Measurements from ENCODE around the gene CRELD1. TPM values are rescaled to one million over a fixed set of nuclear protein-coding genes. Genes with fewer than 3 reads are reported as not detected.
A peak's percentile ranks its signal among the peaks of the same experiment; 100 is the strongest.

The CRELD1 gene
- total RNA-seq, 1 donor: 22.1 TPM

DNA sequence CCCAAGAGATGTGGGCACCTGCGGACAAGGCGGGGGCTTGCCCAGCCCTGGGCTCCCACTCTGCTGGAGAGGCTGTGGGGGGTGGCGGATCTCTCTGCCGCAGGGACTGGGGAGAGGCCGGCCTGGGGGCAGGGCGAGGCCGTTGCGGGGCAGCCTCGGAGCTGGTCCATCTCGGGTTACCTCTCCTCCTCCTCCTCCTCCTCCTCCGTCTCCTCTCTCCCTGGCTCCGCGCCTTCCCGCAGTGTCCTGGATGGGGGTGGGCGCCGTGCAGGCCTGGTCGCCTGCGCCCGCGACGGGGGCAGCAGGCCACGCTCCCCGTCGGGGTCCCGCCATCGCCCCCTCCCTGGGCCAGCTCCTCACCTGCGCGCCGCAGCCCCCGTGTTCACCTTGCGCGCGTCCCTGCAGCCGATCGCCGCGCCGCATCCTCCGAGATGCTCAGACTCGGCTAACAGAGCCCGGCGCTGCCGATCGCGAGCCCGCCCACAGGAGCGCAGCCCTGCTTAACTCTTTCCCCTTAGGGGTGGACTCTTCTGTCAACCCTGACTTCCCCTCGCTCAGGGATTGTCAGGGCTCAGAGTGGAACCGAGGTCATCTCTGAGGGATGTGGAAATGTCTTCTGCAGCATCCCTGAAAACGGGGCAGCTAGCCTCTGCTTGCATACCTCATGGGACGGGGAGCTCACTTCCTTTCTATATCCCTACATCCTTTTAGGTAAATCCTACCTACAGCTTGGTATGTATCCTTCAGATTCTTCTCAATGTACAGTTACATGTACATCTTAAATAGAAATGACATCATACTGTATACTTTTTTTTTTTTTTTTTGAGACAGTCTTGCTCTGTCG, 18.6 kb downstream of the CRELD1 start, which contains the start of gene PRRT3:
Gene PRRT3 (minus strand): TSS at position 447 of the 844 bp plus-strand sequence. CDS start 2,293 bp downstream, outside the sequence.
- peak in 2 of 3 donors; percentile 51 to 65 for DNase-seq (ENCODE audit: low read depth in 2 of 3, low spot score in 2 of 3)

DNA sequence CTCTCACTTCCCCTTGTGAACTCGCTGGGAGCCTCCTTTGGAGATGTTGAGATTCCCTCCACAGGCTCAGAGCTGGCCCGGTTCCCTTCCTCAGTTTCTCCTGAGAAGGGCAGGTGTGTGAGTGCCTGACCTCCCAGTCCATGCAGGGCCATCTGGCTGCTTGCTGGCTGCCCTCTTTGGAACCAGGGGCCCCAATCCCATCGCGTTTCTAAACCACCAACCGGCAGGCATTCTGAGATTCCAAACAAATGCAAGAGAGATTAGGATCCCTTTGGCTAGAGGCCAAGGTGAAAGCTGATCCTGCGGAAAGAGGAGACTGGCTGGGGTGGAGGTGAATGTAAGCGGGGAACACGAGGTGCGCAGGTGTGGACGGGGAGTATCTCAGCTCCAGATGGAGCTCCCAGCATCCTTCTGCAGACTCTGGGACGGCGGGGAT, 21.5 kb downstream of the CRELD1 start:
- no peak for DNase-seq (ENCODE audit: low read depth in 2 of 3, low spot score in 2 of 3)

DNA sequence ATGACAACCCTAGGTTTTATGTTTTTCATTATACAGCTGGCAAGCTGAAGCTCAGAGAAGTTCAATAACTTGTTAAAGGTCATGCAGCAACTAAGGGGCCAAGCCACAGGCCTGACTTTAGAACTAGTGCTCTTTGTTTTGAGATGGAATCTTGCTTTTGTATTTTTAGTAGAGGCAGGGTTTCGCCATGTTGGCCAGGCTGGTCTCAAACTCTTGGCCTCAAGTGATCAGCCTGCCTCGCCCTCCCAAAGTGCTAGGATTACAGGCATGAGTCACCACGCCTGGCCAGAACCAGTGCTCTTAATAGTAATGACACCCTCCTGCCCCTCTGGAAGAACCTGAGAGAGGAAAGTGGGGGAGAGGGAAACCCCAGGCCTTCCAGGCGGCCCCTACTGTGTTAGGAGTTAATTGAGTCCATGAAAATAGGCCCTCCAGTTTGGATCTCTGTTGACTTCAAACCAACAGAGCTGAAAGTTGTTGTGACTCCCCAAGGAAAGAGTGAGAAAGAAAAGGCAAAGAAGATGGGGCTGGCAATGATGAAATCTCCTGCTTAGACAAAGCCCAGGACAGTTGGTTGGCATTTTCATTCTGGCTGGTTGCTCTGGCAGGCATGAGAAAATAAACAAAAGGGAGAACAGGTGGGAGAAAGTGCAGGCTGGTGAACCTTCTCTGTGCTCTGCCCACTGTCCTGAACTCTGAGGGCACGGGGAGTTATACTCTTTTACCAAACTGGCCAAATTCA, 22.1 kb downstream of the CRELD1 start:
- no peak for DNase-seq (ENCODE audit: low read depth in 2 of 3, low spot score in 2 of 3)

DNA sequence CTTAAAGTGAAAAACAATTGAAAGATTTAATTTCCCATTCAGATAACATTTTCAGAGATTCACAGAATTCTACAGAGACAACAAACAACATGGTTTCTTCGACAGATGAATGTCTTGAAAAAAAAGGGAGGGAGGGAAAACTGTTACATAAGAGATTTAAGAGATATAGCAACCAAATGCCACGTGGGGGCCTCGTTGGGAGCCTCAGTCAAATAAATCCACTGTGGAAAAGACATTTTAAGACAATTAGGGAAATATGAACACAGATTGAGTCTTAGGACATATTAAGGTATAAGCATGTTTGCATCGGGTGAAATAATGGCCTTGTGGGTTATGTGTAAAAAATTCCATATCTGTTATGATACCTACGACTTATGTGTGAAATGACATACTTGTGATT, 23.6 kb downstream of the CRELD1 start:
- DNase-seq (ENCODE audit: low read depth in 2 of 3, low spot score in 2 of 3): no peak

DNA sequence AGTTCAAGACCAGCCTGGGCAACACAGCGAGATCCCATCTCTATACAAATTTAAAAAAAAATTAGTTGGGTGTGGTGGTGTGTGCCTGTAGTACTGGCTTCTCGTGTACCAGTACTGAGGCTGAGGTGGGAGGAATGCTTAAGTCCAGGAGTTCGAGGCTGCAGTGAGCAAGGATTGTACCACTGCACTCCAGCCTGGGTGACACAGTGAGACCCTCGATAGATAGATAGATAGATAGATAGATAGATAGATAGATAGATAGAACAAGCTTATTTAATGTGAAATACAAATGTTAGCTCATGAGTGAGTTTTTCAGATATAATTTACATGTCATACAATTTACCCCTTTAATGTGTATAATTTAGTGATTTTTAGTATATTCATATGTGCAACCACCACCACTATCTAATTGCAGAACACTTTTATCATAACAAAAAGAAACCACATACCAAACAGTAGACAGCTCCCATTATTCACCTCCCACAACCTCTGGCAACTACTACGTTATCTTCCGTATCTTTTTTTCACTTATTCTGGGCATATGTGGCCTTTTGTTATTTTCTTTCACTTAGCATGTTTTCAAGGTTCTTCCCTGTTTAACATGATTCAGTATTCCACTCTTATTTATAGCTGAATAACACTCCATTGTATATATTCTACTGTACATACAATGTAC, 31.7 kb downstream of the CRELD1 start:
- DNase-seq (ENCODE audit: low read depth in 2 of 3, low spot score in 2 of 3): no peak

DNA sequence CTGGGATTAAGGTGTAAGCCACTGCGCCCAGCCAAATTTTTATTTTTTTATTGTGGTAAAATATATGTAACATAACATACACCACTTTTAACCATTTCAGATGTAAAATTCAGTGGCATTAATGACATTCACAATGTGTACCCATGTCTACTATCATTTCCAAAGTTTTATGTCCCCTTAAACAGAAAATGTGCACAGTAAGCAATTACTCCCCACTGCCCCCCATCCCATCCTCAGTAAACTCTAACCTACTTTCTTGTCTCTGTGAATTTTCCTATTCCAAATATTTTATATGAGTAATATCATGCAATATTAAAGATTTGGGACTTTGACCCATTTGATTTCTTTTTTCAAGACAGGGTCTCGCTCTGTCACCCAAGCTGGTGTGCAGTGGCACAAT, 33.2 kb downstream of the CRELD1 start:
- DNase-seq (ENCODE audit: low read depth in 2 of 3, low spot score in 2 of 3): no peak

DNA sequence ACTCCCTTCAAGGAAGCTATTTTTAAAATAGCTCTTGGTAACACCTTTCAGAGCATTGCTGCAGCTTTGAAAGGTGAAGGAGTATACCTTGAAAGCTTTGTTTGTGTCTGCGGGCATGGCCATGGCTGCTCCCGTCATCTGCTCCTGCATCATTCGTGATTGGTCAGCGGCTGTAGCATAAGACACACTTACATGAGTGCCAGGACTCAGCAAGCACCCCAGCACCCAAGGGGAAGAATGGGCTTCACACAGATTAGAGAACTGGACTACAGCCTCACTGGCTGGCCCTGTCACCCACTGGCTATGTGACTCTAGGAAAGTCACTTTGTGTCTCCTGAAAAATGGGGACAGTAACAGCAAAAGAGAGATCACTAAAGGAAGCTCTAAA, 36.0 kb downstream of the CRELD1 start:
- DNase-seq (ENCODE audit: low read depth in 2 of 3, low spot score in 2 of 3): no peak

DNA sequence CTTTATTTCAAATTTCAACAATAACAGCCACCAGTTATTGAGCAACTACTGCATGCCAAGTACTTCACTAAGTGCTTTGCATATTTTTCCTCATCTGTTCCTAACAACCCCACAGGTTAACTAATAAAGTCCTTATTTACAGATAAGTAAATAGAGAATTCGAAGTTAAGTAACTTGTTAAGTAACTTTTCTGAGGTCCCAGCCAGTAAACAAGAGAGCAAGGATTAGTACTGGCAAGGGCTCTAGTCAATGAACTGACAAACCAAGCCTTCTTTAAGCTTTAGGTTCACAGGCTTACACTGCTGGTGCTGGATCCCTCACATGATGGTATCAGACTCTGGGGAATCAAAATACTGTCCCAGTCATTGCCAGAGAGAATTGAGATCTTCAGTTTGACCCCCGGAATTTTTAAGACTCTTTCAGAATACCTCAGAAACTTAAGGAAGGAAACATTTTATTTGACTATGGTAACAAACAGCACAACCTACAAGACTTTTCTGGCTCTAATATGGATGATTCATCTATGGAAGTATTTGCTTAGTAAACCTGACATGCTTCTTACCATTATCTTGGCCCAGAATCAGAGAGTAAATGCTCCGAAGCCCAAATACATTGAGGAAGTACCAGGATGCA, 36.5 kb downstream of the CRELD1 start:
- DNase-seq (ENCODE audit: low read depth in 2 of 3, low spot score in 2 of 3): no peak

DNA sequence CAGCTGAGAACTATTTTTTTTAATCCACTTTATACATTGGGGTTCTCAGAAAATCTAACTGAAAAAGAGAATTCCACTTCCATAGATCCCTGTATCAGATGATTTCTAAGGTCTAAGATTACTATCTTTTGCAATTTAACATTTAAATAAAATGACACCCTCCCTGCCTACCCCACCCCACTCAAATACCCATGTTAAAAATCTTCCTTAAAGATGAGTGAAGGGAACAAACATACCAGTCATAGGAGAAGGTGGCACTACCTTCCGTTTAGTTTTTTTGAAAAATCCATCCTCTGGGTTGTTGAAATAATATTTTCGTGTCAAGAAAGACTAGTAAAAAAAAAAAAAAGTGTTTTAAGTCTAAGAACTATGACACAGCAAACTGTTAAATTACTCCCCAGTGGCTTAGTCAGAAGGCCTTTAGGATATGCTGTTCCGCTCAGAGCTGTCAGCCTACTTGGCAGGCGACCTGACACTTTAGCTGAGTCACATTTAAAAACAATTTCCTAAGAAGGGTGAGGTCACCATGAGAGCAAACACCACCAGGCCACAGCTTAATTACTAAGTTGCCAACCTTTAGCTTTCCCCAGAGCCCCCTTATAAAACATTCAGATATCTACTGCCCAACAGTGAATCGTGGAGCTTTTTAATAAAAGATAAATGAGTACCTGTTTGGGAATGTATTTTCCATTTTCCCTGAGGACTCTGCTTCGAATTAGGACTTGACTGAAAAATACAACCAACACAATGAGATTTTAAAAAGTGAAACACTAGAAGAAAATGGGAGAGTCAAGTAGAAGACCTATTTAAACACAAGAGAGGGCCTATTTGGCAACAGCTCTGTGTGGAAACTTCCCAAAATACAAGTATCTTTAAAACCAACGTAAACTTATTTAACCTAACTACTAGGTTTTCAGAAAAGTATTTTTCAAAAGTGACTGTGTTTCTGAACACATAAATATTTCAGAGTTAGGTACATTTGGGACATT, 43.4 kb downstream of the CRELD1 start:
- DNase-seq (ENCODE audit: low read depth in 2 of 3, low spot score in 2 of 3): peak in 2 of 3 donors; percentile 93 to 96

DNA sequence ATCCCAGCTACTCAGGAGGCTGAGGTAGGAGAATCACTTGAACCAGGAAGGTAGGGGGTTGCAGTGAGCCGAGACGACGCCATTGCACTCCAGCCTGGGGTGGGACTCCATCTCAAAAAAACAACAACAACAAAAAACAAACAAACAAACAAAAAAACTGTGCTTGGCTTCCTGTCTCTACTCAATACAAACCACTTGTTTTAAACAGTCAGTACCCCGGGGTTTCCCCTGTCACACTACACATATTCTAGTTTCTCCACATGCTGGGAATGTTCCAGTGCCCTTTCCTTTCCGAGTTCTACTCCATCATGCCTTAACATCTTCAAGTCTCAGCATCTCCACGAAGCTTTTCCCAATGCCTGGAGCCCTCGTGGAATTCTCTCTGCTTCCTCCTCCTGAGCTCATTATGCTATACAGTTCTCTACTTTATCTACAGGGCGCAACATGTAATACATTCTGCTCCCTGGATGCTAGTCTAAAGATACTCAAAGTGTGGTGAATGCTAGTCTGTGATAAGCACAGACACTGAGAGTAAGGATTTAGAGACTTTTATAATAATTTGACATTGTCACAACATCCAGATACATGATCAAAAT, 45.2 kb downstream of the CRELD1 start:
- no peak for DNase-seq (ENCODE audit: low read depth in 2 of 3, low spot score in 2 of 3)

DNA sequence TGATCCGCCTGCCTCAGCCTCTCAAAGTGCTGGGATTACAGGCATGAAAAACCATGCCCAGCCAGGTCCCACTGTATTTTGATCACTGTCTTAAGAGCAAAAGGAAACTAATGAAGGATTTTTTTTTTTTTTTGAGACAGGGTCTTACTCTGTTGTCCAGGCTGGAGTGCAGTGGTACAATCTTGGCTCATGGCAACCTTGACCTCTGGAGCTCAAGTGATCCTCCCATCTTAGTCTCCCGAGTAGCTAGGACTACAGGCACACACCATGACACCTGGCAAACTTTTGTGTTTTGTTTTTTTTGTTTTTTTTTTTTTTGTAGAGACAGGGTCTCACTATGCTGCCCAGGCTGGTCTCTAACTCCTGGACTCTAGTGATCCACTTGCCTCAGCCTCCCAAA, 46.6 kb downstream of the CRELD1 start:
- no peak for DNase-seq (ENCODE audit: low read depth in 2 of 3, low spot score in 2 of 3)

DNA sequence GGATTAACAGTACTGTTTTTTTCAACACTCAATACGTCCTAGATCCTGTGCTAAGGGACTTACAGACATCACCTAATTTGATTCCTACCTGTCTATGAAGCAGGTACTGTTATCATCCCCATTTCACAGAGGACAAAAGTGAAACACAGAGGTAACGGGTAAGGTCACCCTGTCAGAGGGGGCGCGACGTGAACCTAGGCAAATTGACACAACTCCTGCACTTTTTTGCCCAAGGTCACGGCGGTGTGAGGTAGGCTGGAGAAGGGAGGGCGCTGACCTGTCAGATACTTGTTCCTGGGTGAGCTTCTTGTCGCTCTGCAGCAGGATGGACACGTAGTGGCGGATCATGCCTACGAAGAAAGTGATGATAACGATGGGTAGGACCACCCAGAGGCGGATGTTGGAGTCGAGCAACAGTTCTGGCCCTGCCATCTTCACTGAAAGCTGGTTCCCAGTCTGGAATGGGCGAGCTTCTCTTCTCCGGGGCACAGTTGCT, 52.6 kb downstream of the CRELD1 start:
- DNase-seq (ENCODE audit: low read depth in 2 of 3, low spot score in 2 of 3): no peak

DNA sequence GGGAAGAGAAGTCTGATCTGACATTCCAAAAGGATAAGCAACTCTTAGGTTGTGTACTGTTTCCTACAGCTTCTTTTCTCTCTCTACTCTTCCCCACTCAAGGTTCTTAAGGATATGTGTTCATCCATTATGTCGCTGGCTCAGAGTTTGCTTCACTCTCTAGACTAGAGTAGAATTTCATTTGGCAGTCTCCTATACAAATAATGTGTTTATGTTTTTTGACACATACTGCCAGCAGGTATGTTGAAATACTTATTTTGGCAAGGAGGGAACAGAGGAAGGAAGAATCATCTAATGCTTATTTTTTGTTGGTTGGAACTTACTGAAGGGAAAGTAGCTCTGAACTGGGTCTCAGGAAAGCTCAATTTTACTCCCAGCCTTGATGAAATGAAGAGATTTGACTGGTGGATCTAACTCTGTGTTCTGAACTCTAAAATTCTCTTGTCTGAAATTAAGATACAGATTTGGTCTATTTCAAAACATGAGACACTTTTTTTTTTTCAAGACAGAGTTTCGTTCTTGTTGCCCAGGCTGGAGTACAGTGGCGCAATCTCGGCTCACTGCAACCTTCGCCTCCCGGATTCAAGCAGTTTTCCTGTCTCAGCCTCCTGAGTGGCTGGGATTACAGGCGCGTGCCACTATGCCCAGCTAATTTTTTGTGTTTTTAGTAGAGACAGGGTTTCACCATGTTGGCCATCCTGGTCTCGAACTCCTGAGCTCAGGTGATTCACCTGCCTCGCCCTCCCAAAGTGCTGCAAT, 60.6 kb downstream of the CRELD1 start:
- no peak for DNase-seq (ENCODE audit: low read depth in 2 of 3, low spot score in 2 of 3)

Small RNA genes lying within 50 kb of the gene (small RNA-seq; reads per million reads assigned to genes)
- gene RNU6-882P: not detected

Other genes with a start within 250 kb of the CRELD1 start
- 0.81 TPM for gene CPNE9, start 230.0 kb upstream of the CRELD1 start, total RNA-seq
- gene BRPF1, start 202.1 kb upstream of the CRELD1 start, total RNA-seq: 62.2 TPM
- gene OGG1, start 183.9 kb upstream of the CRELD1 start, total RNA-seq: 30.7 TPM
- gene CAMK1, start 163.9 kb upstream of the CRELD1 start, total RNA-seq: 1.1 TPM
- 41.5 TPM for gene TADA3, start 141.4 kb upstream of the CRELD1 start, total RNA-seq
- gene ARPC4, start 140.8 kb upstream of the CRELD1 start, total RNA-seq: 184 TPM
- gene TTLL3, start 123.6 kb upstream of the CRELD1 start, total RNA-seq: 35.3 TPM
- gene RPUSD3, start 89.8 kb upstream of the CRELD1 start, total RNA-seq: 42.8 TPM
- gene CIDEC, start 53.6 kb upstream of the CRELD1 start, total RNA-seq: under 0.01 TPM
- 41.5 TPM for gene JAGN1, start 43.2 kb upstream of the CRELD1 start, total RNA-seq
- 1.9 TPM for gene IL17RE, start 31.0 kb upstream of the CRELD1 start, total RNA-seq
- gene IL17RC, start 16.7 kb upstream of the CRELD1 start, total RNA-seq: 31.2 TPM
- gene PRRT3, start 18.6 kb downstream of the CRELD1 start, total RNA-seq: 8.1 TPM
- gene EMC3, start 53.0 kb downstream of the CRELD1 start, total RNA-seq: 37.4 TPM
- 8.9 TPM for gene FANCD2, start 92.6 kb downstream of the CRELD1 start, total RNA-seq
- not detected for gene FANCD2OS, start 174.4 kb downstream of the CRELD1 start, total RNA-seq
- 76.5 TPM for gene BRK1, start 181.8 kb downstream of the CRELD1 start, total RNA-seq
- gene VHL, start 207.9 kb downstream of the CRELD1 start, total RNA-seq: 41.2 TPM
- gene IRAK2, start 231.1 kb downstream of the CRELD1 start, total RNA-seq: 4.8 TPM